Pancreas (tissue), 10 donors: ENCODE measurements around the gene IGFBP2. TPM values are rescaled to one million over a fixed set of nuclear protein-coding genes. Genes with fewer than 3 reads are reported as not detected.

ENCODE experiments used
- ATAC-seq, 4 donors: fragments of 200-7000 bp; cut with Tn5 transposase; one replicate each; pipeline versions ENCODE4 v1.8.0 to v1.9.1; 2020; ENCODE audit warnings: mild to moderate bottlenecking in 4 of 4, moderate library complexity in 4 of 4
- DNase-seq, 6 donors: peaks; one replicate each; pipeline ENCODE4 v3.0.0-alpha.2; 2020
- FAIRE-seq: peaks from 2 replicates; lab custom pipeline; 2012; peaks lifted over from hg19 to GRCh38; lab: Jason Lieb, UNC
- H3K27ac ChIP-seq, 4 donors: fragments of 200-600 bp; sonication (generic); 1 replicate in 3 of 4; 2 replicates in 1 of 4; pipeline versions ENCODE4 v1.5.0 to v1.8.0; 2020
- H3K27me3 ChIP-seq, 4 donors: fragments of 200-600 bp; one replicate each; pipeline ENCODE4 v1.8.0; 2021
- H3K36me3 ChIP-seq, 3 donors: fragments of 200-600 bp; sonication (generic) in 1 of 3; one replicate each; pipeline versions ENCODE4 v1.5.0 to v1.8.0; 2020 to 2021
- H3K4me1 ChIP-seq, 3 donors: fragments of 200-600 bp; one replicate each; pipeline ENCODE4 v1.8.0; 2021
- H3K4me3 ChIP-seq, 4 donors: fragments of 200-600 bp; sonication (generic) in 2 of 4; one replicate each; pipeline versions ENCODE4 v1.5.0 to v1.8.0; 2020 to 2021
- H3K9me3 ChIP-seq, 4 donors: fragments of 200-600 bp; one replicate each; pipeline ENCODE4 v1.8.0; 2021
- WGBS, 2 donors: extraction: QIAGEN DNeasy Blood & Tissue Kit; methylation state at CpG; one replicate each; pipeline ENCODE4 v1.1.7; 2013; 5-methylcytosine and 5-hydroxymethylcytosine counted together
- intact Hi-C, 3 donors: fragments of 100-400 bp; cut with DNase I; formaldehyde crosslinking; loops; one replicate each; pipeline versions ENCODE4 v1.11.1 to v1.14.2; 2022
- polyA plus RNA-seq, 2 donors: library from polyadenylated mRNA; stranded (reverse); fragments of 200-250 nt; gene quantifications; one replicate each; pipeline ENCODE4 v1.2.3, GENCODE V29; 2013
- total RNA-seq, 6 donors: library from RNA; stranded (reverse); fragmentation: NEBNext Ultra II Directional in 4 of 6; extraction: Animal tissue kit (Norgen Biotek cat#: 25700) in 4 of 6; gene quantifications; one replicate each; pipeline versions ENCODE4 v1.2.1 to v1.2.4, GENCODE V29; 2021 to 2023
- TF ChIP-seq, protein P1 (sequence below), 4 donors: fragments of 200-600 bp; sonication (generic) in 3 of 4; IDR thresholded peaks; one replicate each; pipeline versions ENCODE4 v1.5.0 to v1.8.0; 2021; ENCODE audit warnings: antibody characterized with exemption in 4 of 4
- donor health status: healthy with polysubstance abuse.
- donor health status: DM: no; HTN: no; CAD: no; lungs with moderate emphysema.
- donor health status: DM: no; HTN: no; CAD: no.
- donor health status: control.
- donor health status: control.
- donor health status: Bipolar disorder and iron deficiency.
- donor health status: DM: yes; HTN: yes; CAD: no.
- donor health status: DM: no; HTN: no; CAD: no.
- donor health status: DM: no; HTN: no; CAD: no.
- donor health status: DM: yes; HTN: yes; CAD: no.

Gene IGFBP2
- total and polyA plus RNA-seq, 8 donors = 43.1 to 211 (median 123) TPM

DNA sequence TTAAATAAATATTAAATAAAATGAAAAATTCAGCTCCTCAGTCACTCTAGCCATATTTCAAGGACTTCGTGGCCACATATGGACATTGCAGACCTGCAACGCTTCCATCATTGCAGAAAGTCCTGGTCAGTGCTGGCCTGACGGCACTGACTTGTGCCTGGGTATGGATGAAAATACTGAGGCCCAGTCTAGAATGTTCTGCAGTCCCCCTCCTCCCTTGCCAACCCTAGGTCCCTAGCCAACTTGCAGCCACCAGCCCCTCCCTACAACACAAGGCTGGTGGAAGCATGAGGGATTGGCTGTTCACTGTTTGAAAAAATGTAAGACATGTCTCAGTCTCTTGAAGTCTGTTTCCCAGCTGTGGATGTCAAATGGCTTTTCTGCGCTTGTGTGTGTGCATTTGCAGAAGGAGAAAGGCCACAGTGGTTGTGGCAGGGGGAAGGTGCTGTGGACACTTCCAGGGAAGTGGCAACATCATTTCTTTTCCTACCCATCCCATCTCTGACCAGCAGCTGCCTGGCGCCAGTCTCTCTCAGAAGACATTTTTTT, 52.2 kb downstream of the IGFBP2 start:
- ATAC-seq = no peak
- no peak for FAIRE-seq
- no peak overlapping the region for H3K27ac ChIP-seq
- DNase-seq = no peak
- peaks cover 0 to 20% (median 0%) of the 10 kb centered on the region in 4 donors for H3K27me3 ChIP-seq
- H3K4me3 ChIP-seq = no peak overlapping the region
- H3K9me3 ChIP-seq = no peaks in the 10 kb centered on the region
- intact Hi-C loops = loop anchor here in 2 of 3 donors (5.0 to 10.0 kb wide), 3 partner anchors 479 to 829 kb away; no protein-coding TSS in a partner anchor
- 81 to 90% methylated on average over 5 of the region's 5 CpGs for WGBS, 2 donors
- TF ChIP-seq, protein P1, sequence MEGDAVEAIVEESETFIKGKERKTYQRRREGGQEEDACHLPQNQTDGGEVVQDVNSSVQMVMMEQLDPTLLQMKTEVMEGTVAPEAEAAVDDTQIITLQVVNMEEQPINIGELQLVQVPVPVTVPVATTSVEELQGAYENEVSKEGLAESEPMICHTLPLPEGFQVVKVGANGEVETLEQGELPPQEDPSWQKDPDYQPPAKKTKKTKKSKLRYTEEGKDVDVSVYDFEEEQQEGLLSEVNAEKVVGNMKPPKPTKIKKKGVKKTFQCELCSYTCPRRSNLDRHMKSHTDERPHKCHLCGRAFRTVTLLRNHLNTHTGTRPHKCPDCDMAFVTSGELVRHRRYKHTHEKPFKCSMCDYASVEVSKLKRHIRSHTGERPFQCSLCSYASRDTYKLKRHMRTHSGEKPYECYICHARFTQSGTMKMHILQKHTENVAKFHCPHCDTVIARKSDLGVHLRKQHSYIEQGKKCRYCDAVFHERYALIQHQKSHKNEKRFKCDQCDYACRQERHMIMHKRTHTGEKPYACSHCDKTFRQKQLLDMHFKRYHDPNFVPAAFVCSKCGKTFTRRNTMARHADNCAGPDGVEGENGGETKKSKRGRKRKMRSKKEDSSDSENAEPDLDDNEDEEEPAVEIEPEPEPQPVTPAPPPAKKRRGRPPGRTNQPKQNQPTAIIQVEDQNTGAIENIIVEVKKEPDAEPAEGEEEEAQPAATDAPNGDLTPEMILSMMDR (IDR thresholded peaks at IDR 0.05) = no peak
- no peaks in the 10 kb centered on the region for H3K36me3 ChIP-seq
- no peaks in the 10 kb centered on the region for H3K4me1 ChIP-seq

DNA sequence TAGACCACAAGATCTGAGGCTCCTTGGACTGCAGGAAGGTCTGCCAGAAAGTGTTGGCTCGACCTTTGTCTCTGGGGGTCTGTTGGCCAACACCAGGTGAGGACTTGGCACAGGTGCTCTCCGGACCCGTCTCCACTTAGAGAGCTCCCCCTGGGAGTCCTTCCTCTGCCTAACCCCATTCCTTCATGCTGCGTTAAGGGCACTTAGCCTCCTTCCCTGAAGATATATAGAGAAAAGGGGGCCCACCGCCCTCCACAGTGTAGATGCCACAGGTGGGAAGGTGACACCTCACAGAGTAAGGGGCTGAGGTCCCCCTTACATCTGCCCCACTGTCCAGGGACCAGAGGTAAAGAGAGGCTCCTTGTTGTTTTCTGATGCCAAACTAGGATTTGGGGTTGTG, 53.9 kb downstream of the IGFBP2 start:
- FAIRE-seq = no peak
- no peak overlapping the region for H3K27ac ChIP-seq

DNA sequence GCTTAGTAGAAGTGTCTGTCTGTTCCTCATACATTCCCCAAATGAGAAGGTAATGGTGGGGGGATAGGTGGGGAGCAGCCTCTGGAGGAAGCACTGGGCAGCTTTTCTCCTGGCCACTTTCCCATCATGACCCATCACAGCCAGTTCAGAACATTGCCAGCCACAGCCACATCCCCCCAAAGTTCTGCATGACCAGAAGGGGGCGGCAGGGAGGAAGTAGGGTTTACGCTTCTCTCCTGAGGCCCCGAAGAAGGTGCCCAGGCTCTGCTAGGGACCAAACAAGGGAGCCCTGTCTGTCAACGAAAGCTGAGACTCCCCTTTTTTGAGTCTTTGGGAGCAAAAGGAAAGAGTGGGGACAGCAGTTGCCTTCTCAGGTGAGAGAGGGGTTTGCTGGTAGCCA, 54.4 kb downstream of the IGFBP2 start:
- TF ChIP-seq, protein P1 (IDR thresholded peaks at IDR 0.05) = peak in 1 of 4 donors; percentile 7
- Histone ChIP-seq H3K36me3 (no peaks in the 10 kb centered on the region), H3K4me3 (no peak overlapping the region), H3K27me3 (peaks cover 0 to 22% (median 0%) of the 10 kb centered on the region in 4 donors), H3K27ac (no peak overlapping the region), H3K9me3 (no peaks in the 10 kb centered on the region), H3K4me1 (peaks cover 0 to 4% (median 3%) of the 10 kb centered on the region in 3 donors)
- intact Hi-C loops = loop anchor here in 2 of 3 donors (5.0 to 10.0 kb wide), 3 partner anchors 477 to 827 kb away; no protein-coding TSS in a partner anchor
- WGBS, 2 donors = 45 to 52% methylated on average over 4 of the region's 4 CpGs
- ATAC-seq (no peak), FAIRE-seq (no peak), DNase-seq (no peak)

More for the DNA sequence above, 53.9 kb downstream of the IGFBP2 start:
- H3K36me3 ChIP-seq = no peaks in the 10 kb centered on the region
- 67 to 69% methylated on average over 5 of the region's 5 CpGs for WGBS, 2 donors
- intact Hi-C loops = loop anchor here in 2 of 3 donors (5.0 to 10.0 kb wide), 3 partner anchors 478 to 828 kb away; no protein-coding TSS in a partner anchor
- ATAC-seq (no peak), DNase-seq (no peak)
- H3K4me3 ChIP-seq = no peak overlapping the region
- H3K9me3 ChIP-seq = no peaks in the 10 kb centered on the region
- H3K4me1 ChIP-seq = no peaks in the 10 kb centered on the region
- TF ChIP-seq, protein P1 (IDR thresholded peaks at IDR 0.05) = no peak
- H3K27me3 ChIP-seq = peaks cover 0 to 20% (median 0%) of the 10 kb centered on the region in 4 donors

DNA sequence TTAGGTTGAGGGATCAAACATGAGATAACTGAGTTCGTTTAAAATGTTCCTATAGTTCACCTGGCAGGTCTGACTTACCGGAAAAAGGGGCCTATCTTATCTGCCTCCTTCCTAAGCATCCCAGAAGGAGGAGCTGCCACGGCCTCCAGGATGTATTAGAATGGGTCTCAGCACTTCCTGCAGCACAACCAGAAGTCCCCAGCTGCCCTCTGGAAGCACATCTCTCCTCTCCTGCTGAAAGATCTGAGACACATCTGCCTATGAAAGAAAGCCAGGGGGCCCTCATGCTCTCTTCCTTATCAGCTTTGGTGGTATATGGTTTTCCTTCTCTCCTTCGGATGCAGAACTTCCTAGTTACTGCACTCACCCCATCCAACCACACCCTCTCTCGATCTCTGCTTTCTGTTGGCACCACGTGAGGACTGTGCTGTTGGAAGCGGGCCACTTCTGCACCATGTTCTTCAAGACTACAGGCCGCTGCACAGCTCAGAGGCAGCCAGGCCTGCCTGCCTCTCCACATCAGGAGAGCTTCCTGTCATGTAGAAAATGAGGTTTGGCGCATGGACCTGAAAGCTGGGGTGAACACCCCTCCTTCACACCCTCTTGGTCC, 55.6 kb downstream of the IGFBP2 start:
- TF ChIP-seq, protein P1 (IDR thresholded peaks at IDR 0.05) = no peak
- WGBS, 2 donors = 76 to 80% methylated on average over 9 of the region's 9 CpGs
- no peak overlapping the region for H3K4me3 ChIP-seq
- no peak overlapping the region for H3K27ac ChIP-seq
- peaks cover 0 to 24% (median 0%) of the 10 kb centered on the region in 4 donors for H3K27me3 ChIP-seq
- ATAC-seq (no peak), DNase-seq (no peak), FAIRE-seq (no peak)
- H3K4me1 ChIP-seq = peaks cover 0 to 9% (median 8%) of the 10 kb centered on the region in 3 donors
- H3K9me3 ChIP-seq = no peaks in the 10 kb centered on the region
- intact Hi-C loops = loop anchor here in 2 of 3 donors (5.0 to 10.0 kb wide), 3 partner anchors 476 to 826 kb away; no protein-coding TSS in a partner anchor
- no peaks in the 10 kb centered on the region for H3K36me3 ChIP-seq
